Measurements from ENCODE around the gene ACOX3. TPM values are rescaled to one million over a fixed set of nuclear protein-coding genes. Genes with fewer than 3 reads are reported as not detected.

ACOX3 gene
- total and polyA plus RNA-seq, 10 of the 15 experiments (the other 5 are each of a cell fraction or from before 2014, with no cell fraction given): 2.0 to 24.5 (median 14.0) TPM

GRCh38 chr4:8343967-8344331 is 96.6 kb downstream of the ACOX3 start:
- Histone ChIP-seq H3K4me2 (ENCODE audit: control insufficient read depth, insufficient read depth) (no peak overlapping the region), H3K4me3 (no peak overlapping the region), H3K9ac (ENCODE audit: control insufficient read depth, insufficient read depth, low read length) (no peak overlapping the region), H3K36me3 (ENCODE audit: control insufficient read depth in 2 of 2, insufficient read depth in 2 of 2, low read length in 1 of 2) (no peaks in the 10 kb centered on the region), H3K27ac (ENCODE audit: control insufficient read depth, insufficient read depth) (no peak overlapping the region), H3K4me1 (ENCODE audit: control insufficient read depth, insufficient read depth, low read length) (no peaks in the 10 kb centered on the region), H4K20me1 (ENCODE audit: control insufficient read depth, insufficient read depth) (no peaks in the 10 kb centered on the region), H3K9me3 (replicated peaks; ENCODE audit: control insufficient read depth, insufficient read depth, low read length) (no peaks in the 10 kb centered on the region), H3K79me2 (ENCODE audit: control insufficient read depth, insufficient read depth, low read length) (no peaks in the 10 kb centered on the region), H3K27me3 (replicated peaks in 1 of 2; ENCODE audit: control insufficient read depth in 2 of 2, insufficient read depth in 2 of 2, low read length in 1 of 2) (no peaks in the 10 kb centered on the region), H2AFZ (ENCODE audit: control insufficient read depth, low read depth, low read length) (no peak overlapping the region)
- WGBS (ENCODE audit: insufficient coverage, insufficient replicate concordance, low lambda C conversion rate, missing lambda C conversion rate): 43% methylated on average over 11 of the region's 11 CpGs
- no TSS peak for BruUV-seq (replicated peaks)
- ChIA-PET POLR2A (interaction anchor here (0.5 kb wide), 1 partner anchor 14 kb away, joined by 4 read pairs; no protein-coding TSS in a partner anchor), RAD21 (ENCODE audit: unreplicated experiment) (no interaction called here), CTCF (no interaction called here), SMC1A (ENCODE audit: uncharacterized antibody, unreplicated experiment) (no interaction called here)
- no peak for ATAC-seq
- FAIRE-seq: no peak
- in situ Hi-C loops (cut with MboI) (no loop called here), intact Hi-C loops (cut with micrococcal nuclease; ENCODE audit: unreplicated experiment) (no loop called here)
- TF ChIP-seq POLR2A (IDR thresholded peaks at IDR 0.05; ENCODE audit: low read depth, low read length): no peak
- no peak for TF ChIP-seq RELB (IDR thresholded peaks at IDR 0.05; ENCODE audit: low read depth)
- TF ChIP-seq CBFB (IDR thresholded peaks at IDR 0.05; ENCODE audit: low read depth): no peak
- TF ChIP-seq ZNF622 (IDR thresholded peaks at IDR 0.05): no peak
- no peak for DNase-seq (ENCODE audit: low read depth, low spot score)

GRCh38 chr4:8343262-8343966 is 97.1 kb downstream of the ACOX3 start:
- Histone ChIP-seq H3K27me3 (replicated peaks in 1 of 2; ENCODE audit: control insufficient read depth in 2 of 2, insufficient read depth in 2 of 2, low read length in 1 of 2) (no peaks in the 10 kb centered on the region), H3K79me2 (ENCODE audit: control insufficient read depth, insufficient read depth, low read length) (no peaks in the 10 kb centered on the region), H3K9ac (ENCODE audit: control insufficient read depth, insufficient read depth, low read length) (no peak overlapping the region), H3K4me3 (no peak overlapping the region), H3K4me1 (ENCODE audit: control insufficient read depth, insufficient read depth, low read length) (no peaks in the 10 kb centered on the region), H2AFZ (ENCODE audit: control insufficient read depth, low read depth, low read length) (no peak overlapping the region), H3K4me2 (ENCODE audit: control insufficient read depth, insufficient read depth) (no peak overlapping the region), H4K20me1 (ENCODE audit: control insufficient read depth, insufficient read depth) (no peaks in the 10 kb centered on the region), H3K36me3 (ENCODE audit: control insufficient read depth in 2 of 2, insufficient read depth in 2 of 2, low read length in 1 of 2) (no peaks in the 10 kb centered on the region), H3K9me3 (replicated peaks; ENCODE audit: control insufficient read depth, insufficient read depth, low read length) (no peaks in the 10 kb centered on the region), H3K27ac (ENCODE audit: control insufficient read depth, insufficient read depth) (no peak overlapping the region)
- no peak for TF ChIP-seq FOXM1 (IDR thresholded peaks at IDR 0.05; ENCODE audit: low read depth, low read length)
- no peak for TF ChIP-seq ELK1 (IDR thresholded peaks at IDR 0.05; ENCODE audit: low read depth, low read length)
- TF ChIP-seq ZBTB40 (IDR thresholded peaks at IDR 0.05; ENCODE audit: borderline replicate concordance): no peak
- TF ChIP-seq NRF1 (conservative IDR thresholded peaks at IDR 0.05; ENCODE audit: low read depth, low read length): no peak
- no peak for TF ChIP-seq RB1 (IDR thresholded peaks at IDR 0.05; ENCODE audit: borderline replicate concordance)
- no peak for TF ChIP-seq TCF12 (IDR thresholded peaks at IDR 0.05; ENCODE audit: low read depth, low read length)
- no peak for TF ChIP-seq ZNF207 (IDR thresholded peaks at IDR 0.05; ENCODE audit: borderline replicate concordance)
- intact Hi-C loops (cut with micrococcal nuclease; ENCODE audit: unreplicated experiment) (no loop called here), in situ Hi-C loops (cut with MboI) (no loop called here)
- ATAC-seq: no peak
- no TSS peak for BruUV-seq (replicated peaks)
- SMC1A ChIA-PET (ENCODE audit: uncharacterized antibody, unreplicated experiment): no interaction called here
- CTCF ChIA-PET: no interaction called here
- 56% methylated on average over 28 of the region's 28 CpGs for WGBS (ENCODE audit: insufficient coverage, insufficient replicate concordance, low lambda C conversion rate, missing lambda C conversion rate)
- FAIRE-seq: no peak
- POLR2A ChIA-PET: interaction anchor here (0.5 kb wide), 2 partner anchors 15 to 18 kb away, joined by 4 to 7 read pairs; no protein-coding TSS in a partner anchor
- DNase-seq (ENCODE audit: low read depth, low spot score): no peak
- RAD21 ChIA-PET (ENCODE audit: unreplicated experiment): no interaction called here
